Activated naive CD8-positive, alpha-beta T cell treated with anti-CD3 and anti-CD28 coated beads, Interleukin-2, amount 50 U/mL, for 24 hours (primary cell): ENCODE measurements around the gene ZDHHC7.
A peak's percentile ranks its signal among the peaks of the same experiment; 100 is the strongest.

Source experiments
- ATAC-seq: fragments of 150-1000 bp; cut with Tn5 transposase; one replicate; pipeline ENCODE4 v1.10.0; 2021
- DNase-seq: peaks from one replicate; pipeline ENCODE4 v3.0.0; 2021
- H3K27ac Mint-ChIP-seq: one replicate; pipeline ENCODE4 v1.8.0; 2021; ENCODE audit warnings: mild to moderate bottlenecking, mixed read lengths
- H3K27me3 Mint-ChIP-seq: one replicate; pipeline ENCODE4 v1.8.0; 2021; ENCODE audit warnings: mixed read lengths
- H3K36me3 Mint-ChIP-seq: one replicate; pipeline ENCODE4 v1.8.0; 2021; ENCODE audit warnings: low read depth, mixed read lengths
- H3K4me1 Mint-ChIP-seq: one replicate; pipeline ENCODE4 v1.8.0; 2021; ENCODE audit warnings: mixed read lengths
- H3K4me3 Mint-ChIP-seq: one replicate; pipeline ENCODE4 v1.8.0; 2021; ENCODE audit warnings: mild to moderate bottlenecking, moderate library complexity, mixed read lengths
- H3K9me3 Mint-ChIP-seq: one replicate; pipeline ENCODE4 v1.8.0; 2021; ENCODE audit warnings: mixed read lengths

Gene ZDHHC7

DNA sequence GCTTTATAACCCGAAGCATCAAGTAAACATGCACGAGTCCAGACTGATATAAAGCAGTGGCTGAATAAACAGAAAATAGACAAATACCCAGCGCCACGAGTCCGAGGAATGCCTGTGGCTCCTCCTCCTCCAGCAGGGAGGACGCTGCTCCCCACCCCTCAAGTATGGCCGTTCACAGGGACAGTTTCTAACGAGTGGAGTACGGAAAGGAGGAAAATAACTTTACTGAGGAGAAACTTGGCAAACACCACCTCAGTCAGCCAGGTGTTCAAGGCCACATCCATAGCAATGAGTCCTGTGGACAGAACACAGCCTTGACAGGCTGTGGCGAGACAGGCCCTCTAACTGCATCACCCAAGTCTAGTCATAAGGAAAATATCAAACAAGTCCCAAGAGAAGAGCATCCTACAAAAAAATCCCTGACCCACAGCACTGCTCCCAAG is 9.2 kb downstream of the ZDHHC7 start:
- H3K9me3 Mint-ChIP-seq, result no peaks in the 10 kb centered on the region
- peak overlapping the region; percentile 81 for H3K27ac Mint-ChIP-seq
- H3K4me1 Mint-ChIP-seq, result peaks cover 41% of the 10 kb centered on the region
- no peak for ATAC-seq
- H3K4me3 Mint-ChIP-seq, result peak overlapping the region; percentile 28
- no peaks in the 10 kb centered on the region for H3K27me3 Mint-ChIP-seq
- DNase-seq, result no peak
- peaks cover 23% of the 10 kb centered on the region for H3K36me3 Mint-ChIP-seq

DNA sequence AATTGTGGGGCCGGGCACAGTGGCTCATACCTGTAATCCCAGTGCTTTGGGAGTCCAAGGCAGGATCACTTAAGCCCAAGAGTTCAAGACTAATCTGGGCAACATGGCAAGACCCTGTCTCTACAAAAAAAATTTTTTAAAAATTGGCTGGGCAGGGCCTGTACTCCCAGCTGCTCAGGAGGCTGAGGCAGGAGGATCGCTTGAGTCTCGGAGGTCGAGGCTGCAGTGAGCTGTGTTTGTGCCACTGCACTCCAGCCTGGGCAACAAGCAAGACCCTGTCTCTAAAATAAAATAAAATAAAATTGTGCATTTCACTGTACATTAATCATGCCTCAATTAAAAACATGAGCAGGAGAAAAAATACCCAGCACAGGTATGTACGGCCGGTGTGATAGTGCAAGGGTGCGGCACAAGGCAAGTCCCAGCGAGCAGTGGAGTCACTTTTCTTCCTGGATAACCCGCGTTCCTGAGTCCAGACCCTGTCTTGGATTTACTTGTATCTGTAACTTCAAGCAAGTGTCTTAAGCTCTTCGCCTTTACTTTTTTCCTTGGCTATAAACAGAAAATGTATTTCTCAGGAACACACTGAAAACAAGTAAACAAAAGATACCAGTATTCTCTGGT is 11.4 kb downstream of the ZDHHC7 start:
- no peak overlapping the region for H3K4me3 Mint-ChIP-seq
- no peak overlapping the region for H3K27ac Mint-ChIP-seq
- peaks cover 29% of the 10 kb centered on the region for H3K36me3 Mint-ChIP-seq
- no peak for DNase-seq
- H3K9me3 Mint-ChIP-seq, result no peaks in the 10 kb centered on the region
- ATAC-seq, result no peak
- H3K4me1 Mint-ChIP-seq, result peaks cover 50% of the 10 kb centered on the region
- H3K27me3 Mint-ChIP-seq, result no peaks in the 10 kb centered on the region

DNA sequence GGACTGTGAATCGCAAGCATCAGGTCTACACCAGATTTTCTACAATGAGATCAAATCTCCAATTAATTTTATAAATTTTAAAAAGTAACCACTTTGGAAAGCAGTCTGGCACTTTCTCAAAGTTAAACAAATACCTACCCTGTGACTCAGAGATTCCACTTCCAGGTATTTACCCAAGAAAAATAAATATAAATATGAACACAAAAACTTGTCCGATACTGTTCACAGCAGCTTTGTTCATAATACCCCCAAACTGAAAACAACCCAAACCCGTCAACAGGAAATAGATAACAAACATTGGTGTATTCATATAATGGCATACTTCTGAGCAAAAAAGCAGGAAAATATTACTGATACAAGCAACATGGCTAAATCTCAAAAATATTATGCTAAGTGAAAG is 12.1 kb downstream of the ZDHHC7 start:
- H3K4me3 Mint-ChIP-seq, result no peak overlapping the region
- H3K27me3 Mint-ChIP-seq, result no peaks in the 10 kb centered on the region
- ATAC-seq, result no peak
- no peaks in the 10 kb centered on the region for H3K9me3 Mint-ChIP-seq
- H3K4me1 Mint-ChIP-seq, result peaks cover 48% of the 10 kb centered on the region
- peaks cover 29% of the 10 kb centered on the region for H3K36me3 Mint-ChIP-seq
- H3K27ac Mint-ChIP-seq, result no peak overlapping the region
- DNase-seq, result no peak

DNA sequence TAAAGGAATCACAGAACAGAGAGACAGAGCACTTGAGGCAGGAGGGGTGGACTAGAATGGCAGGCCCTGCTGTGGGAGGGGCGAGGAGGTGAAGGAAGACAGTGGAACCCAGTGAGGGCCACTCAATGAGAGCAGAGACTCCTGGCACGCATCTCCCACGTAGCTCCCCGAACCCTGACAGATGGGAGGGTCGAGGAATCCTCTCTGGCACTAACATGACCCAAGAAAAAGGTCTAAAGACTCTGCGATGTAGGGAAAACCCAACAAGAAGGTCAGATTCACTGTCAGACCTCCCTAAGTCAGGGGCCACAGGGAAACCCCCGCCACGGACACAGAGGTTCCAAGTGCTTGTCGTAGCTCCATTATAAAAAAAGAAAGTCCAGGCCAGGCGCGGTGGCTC is 15.0 kb downstream of the ZDHHC7 start:
- H3K27me3 Mint-ChIP-seq, result no peaks in the 10 kb centered on the region
- no peak overlapping the region for H3K27ac Mint-ChIP-seq
- H3K36me3 Mint-ChIP-seq, result peaks cover 25% of the 10 kb centered on the region
- H3K4me3 Mint-ChIP-seq, result no peak overlapping the region
- DNase-seq (no peak), ATAC-seq (no peak)
- no peaks in the 10 kb centered on the region for H3K9me3 Mint-ChIP-seq
- H3K4me1 Mint-ChIP-seq, result peaks cover 25% of the 10 kb centered on the region

DNA sequence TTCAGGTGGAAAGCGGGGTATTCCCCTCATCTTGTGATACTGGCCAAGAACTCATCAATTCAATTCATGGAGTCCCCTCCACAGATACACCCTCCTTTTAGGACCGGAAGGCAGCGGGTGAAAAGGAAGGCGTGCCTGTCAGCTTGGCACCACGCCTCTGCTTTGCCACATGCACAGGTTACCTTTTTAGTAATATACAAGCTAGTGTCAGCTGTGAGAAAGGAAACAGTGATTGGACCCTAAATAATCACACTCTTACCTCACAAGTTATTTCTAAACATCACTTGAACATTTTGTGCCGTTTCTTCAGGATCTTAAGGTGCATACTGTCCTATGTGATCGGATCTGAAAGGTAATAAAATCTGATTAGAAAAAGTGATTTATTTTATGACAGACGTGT is 15.7 kb downstream of the ZDHHC7 start:
- Mint-ChIP-seq H3K4me1 (peaks cover 23% of the 10 kb centered on the region), H3K27ac (no peak overlapping the region), H3K4me3 (no peak overlapping the region)

DNA sequence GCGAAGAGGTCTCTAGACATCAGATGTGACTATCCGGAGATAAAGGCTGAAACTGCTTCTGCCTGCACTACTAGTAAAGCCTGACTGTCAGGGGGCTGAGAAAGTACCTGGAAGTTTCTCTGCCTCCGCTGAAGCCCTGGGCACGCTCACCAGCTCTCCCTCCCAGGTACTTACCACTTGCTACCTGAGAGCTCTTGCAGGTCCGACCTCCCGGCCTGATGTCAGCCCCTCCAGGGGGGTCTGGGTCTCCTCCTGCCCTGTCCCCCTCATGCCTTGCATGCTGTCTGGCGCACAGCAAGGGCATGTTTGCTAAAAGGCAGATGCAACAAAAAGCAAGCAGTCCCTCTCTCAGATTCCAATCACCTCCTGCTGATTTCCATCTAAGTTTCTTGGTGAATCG is 17.4 kb downstream of the ZDHHC7 start:
- H3K4me3 Mint-ChIP-seq, result no peak overlapping the region
- no peaks in the 10 kb centered on the region for H3K9me3 Mint-ChIP-seq
- H3K27me3 Mint-ChIP-seq, result no peaks in the 10 kb centered on the region
- H3K27ac Mint-ChIP-seq, result no peak overlapping the region
- H3K4me1 Mint-ChIP-seq, result peaks cover 22% of the 10 kb centered on the region
- no peak for DNase-seq
- no peak for ATAC-seq
- peaks cover 29% of the 10 kb centered on the region for H3K36me3 Mint-ChIP-seq

More for the DNA sequence above, 15.7 kb downstream of the ZDHHC7 start:
- ATAC-seq (no peak), DNase-seq (no peak)
- H3K9me3 Mint-ChIP-seq, result no peaks in the 10 kb centered on the region
- H3K36me3 Mint-ChIP-seq, result peaks cover 27% of the 10 kb centered on the region
- H3K27me3 Mint-ChIP-seq, result no peaks in the 10 kb centered on the region

DNA sequence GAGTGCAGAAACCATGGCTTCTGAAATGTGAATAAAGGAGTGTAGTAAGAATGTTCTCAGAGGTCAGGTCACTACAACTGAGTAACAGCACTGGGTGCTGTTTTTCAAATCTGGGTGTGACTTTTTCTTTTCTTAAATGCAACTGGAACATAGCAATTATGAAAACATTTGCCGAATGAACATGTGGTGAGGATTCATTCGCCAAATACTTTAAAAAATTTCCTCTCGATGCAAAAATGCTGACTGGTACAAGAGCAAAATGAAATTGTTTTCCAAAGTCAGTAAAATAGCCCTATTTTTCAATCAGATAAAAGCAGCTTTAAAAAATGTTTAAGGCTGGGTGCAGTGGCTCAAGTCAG is 18.6 kb downstream of the ZDHHC7 start:
- no peak overlapping the region for H3K4me3 Mint-ChIP-seq
- H3K9me3 Mint-ChIP-seq, result no peaks in the 10 kb centered on the region
- H3K27ac Mint-ChIP-seq, result no peak overlapping the region
- DNase-seq, result no peak
- no peak for ATAC-seq
- no peaks in the 10 kb centered on the region for H3K27me3 Mint-ChIP-seq
- peaks cover 27% of the 10 kb centered on the region for H3K36me3 Mint-ChIP-seq
- H3K4me1 Mint-ChIP-seq, result peaks cover 22% of the 10 kb centered on the region

DNA sequence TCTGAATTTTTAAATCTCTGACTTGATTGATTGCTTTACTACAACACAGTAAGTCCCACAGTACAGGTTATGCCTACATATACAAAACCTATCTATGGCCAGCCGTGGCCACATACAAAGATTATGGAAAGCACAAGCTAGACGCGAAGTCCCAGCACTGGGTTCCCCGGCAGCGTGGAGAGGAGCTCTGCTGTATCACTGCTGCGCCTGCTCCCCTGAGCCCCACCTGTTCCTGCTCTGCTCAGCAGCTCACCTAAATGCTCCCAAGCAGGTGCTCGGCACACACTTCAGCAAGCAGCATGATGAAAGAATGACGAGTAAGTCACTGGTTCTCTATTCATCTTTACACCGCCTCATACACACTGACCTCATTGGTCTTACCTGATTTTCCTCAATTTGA is 20.6 kb downstream of the ZDHHC7 start:
- DNase-seq (no peak), ATAC-seq (no peak)
- Mint-ChIP-seq H3K9me3 (no peaks in the 10 kb centered on the region), H3K4me3 (no peak overlapping the region), H3K27ac (no peak overlapping the region), H3K4me1 (peaks cover 22% of the 10 kb centered on the region), H3K27me3 (no peaks in the 10 kb centered on the region), H3K36me3 (peaks cover 36% of the 10 kb centered on the region)

DNA sequence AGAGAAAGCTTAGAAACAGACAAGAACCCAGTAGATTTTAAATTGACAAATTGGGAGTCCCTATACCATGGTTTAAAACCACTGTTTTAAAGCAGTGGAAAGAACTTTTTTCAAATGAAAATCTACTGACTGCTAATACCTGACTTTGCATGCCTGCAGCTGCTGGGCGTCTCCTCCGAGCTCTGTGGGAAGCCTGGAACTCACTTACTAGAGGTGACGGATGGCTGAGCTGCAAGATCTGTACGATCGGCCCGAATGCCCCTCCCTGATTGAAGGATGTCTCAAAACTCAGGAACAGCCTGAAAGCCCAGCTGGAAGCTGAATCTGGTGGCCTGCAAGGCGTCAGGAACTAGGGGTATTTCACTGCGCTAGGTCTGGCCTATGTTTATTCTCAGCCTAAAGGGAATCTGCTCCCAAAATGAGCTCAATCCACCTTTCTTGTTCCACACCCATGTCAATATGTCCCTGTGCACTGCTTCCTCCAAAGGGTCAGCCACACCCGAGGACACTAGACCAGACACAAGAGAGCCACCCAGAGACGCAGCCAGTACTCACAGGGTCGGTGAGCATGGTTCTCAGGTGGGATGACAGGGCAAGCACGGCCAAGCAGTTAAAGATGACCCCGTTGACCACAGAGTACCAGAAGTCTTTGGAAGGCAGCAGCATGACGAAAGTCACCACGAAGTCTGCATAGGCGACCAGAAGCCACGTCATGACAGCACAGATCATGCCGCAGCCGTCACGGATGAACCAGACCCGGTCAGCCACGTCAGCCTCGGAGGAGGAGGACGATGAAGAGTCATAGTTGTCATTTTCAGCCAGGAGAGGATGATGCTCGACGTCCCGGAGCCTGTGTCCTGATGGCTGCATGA is 21.4 kb downstream of the ZDHHC7 start:
- Mint-ChIP-seq H3K4me3 (no peak overlapping the region), H3K27me3 (no peaks in the 10 kb centered on the region), H3K9me3 (no peaks in the 10 kb centered on the region), H3K4me1 (peaks cover 16% of the 10 kb centered on the region), H3K27ac (no peak overlapping the region), H3K36me3 (peaks cover 30% of the 10 kb centered on the region)
- ATAC-seq, result no peak
- DNase-seq, result no peak

DNA sequence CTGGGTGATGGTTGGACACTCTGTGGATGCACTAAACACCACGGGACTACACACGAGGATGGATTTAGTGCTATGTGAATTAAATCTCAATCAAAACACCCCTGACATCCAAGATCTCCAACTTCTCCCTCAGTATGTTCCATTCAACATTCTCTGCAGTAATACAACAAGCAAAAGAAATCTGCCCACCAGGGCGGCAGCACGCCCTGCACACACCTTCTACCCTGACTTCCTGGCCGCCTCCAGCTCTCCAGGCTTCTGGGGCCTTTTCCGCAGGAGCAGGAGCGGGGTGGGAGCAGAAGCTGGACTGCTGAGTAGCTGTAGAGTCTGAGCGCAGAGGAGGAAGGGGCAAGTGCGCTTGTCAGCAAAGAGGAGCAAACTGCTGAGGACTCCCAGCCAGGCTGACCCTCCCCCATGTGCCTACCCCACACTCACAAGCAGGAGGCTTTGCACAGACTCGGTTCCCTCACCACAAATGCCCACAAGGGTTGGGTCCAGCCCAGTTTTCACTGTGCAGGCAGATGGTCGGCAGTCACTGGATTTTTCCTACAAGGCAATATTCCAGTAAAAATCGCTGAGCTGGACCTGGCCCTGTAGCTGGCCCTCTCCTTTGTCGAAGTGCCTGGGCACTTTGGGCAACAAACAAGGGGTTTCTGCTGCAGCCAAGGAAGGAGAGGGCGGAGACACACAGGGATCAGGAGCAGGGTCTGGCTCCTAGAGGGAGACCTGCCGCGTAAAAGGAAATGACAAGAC is 22.8 kb downstream of the ZDHHC7 start:
- peaks cover 12% of the 10 kb centered on the region for H3K4me1 Mint-ChIP-seq
- H3K9me3 Mint-ChIP-seq, result no peaks in the 10 kb centered on the region
- ATAC-seq (no peak), DNase-seq (no peak)
- H3K27me3 Mint-ChIP-seq, result no peaks in the 10 kb centered on the region
- H3K27ac Mint-ChIP-seq, result no peak overlapping the region
- no peak overlapping the region for H3K4me3 Mint-ChIP-seq
- peaks cover 25% of the 10 kb centered on the region for H3K36me3 Mint-ChIP-seq

DNA sequence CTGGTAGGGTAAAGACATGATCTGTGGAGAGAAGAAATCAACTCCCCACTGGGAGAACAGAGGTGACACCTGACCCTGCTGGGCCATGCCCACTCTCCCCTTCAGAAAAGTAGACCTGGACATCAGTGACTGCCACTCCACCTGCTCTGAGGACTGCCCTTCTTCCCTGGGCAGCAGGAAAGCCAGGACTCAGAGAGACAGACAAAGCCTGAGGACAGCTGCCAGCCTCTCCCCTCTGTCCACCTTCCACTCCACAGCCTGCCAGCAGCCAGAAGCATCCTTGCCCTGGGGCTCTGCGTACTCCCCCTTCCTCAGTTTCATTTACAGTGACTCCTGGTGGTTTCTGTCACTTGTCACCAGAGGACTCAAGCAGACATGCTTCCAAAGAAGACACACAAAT is 24.5 kb downstream of the ZDHHC7 start:
- no peaks in the 10 kb centered on the region for H3K27me3 Mint-ChIP-seq
- peaks cover 12% of the 10 kb centered on the region for H3K4me1 Mint-ChIP-seq
- no peak for ATAC-seq
- peaks cover 25% of the 10 kb centered on the region for H3K36me3 Mint-ChIP-seq
- no peak for DNase-seq
- H3K9me3 Mint-ChIP-seq, result no peaks in the 10 kb centered on the region
- no peak overlapping the region for H3K4me3 Mint-ChIP-seq
- peak overlapping the region; percentile 56 for H3K27ac Mint-ChIP-seq

DNA sequence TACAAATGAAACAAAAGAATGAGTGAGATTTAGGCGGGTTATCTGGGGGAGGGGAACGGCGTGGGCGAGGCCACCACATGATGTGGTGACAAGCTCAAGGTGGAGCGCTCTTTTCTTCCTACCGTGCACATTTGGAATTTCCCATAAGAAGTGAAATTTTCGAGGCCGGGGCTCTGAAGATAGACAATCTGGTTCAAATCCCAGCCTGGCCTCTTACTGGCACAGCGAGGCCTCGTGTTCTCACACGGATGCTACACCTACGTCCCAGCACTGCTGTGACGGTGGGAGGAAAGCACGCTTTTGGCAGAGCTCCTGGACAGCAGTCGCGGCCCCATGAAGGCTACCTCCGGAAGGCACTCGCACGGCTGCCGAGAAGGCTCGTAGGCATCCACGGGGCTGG is 25.2 kb downstream of the ZDHHC7 start:
- H3K4me1 Mint-ChIP-seq, result peaks cover 12% of the 10 kb centered on the region
- H3K9me3 Mint-ChIP-seq, result no peaks in the 10 kb centered on the region
- H3K27ac Mint-ChIP-seq, result peak overlapping the region; percentile 68
- H3K4me3 Mint-ChIP-seq, result no peak overlapping the region
- ATAC-seq, result no peak
- no peaks in the 10 kb centered on the region for H3K27me3 Mint-ChIP-seq
- no peak for DNase-seq
- peaks cover 25% of the 10 kb centered on the region for H3K36me3 Mint-ChIP-seq

DNA sequence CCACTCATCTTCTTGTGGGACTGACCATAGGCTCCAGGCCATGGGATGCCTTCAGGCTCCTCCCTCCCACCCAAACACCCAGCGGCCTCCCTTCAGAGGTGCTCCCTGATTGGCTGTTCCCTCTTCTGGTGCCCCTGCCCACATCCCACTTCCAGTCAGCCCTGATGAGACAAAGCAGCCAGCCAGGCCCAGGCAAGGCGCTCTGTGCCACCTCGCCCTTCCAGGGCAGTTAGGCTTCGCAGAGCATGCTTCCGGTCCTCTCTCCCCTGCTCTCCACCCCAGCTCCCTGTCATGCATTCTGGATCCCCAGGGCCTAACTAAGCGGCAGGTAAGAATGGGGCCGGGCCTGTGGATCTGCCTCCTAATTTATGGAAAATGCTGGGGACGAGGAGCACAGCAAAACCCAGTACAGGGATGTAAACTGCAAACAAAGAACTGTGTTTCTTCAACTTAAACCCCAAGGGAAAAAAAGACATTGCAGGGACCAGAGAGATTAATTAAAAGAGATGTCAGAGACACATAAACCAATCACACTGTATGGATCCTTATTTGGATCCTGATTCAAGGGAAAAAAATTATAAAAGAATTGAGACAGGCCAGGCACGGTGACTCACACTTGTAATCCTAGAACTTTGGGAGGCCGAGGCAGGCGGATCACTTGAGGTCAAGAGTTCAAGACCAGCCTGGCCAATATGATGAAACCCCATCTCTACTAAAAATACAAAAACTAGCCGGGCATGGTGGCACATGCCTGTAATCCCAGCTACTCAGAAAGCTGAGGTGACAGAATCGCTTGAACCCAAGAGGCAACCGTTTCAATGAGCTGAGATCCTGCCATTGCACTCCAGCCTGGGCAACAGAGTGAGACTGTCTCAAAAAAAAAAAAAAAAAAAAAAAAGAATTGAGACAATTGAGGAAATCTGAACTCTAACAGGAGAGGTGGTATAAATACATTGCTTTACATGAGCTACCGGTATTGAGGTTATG is 26.0 kb downstream of the ZDHHC7 start:
- H3K27ac Mint-ChIP-seq, result peak overlapping the region; percentile 68
- no peak for ATAC-seq
- H3K27me3 Mint-ChIP-seq, result no peaks in the 10 kb centered on the region
- DNase-seq, result no peak
- H3K4me1 Mint-ChIP-seq, result peaks cover 12% of the 10 kb centered on the region
- H3K36me3 Mint-ChIP-seq, result peaks cover 25% of the 10 kb centered on the region
- H3K4me3 Mint-ChIP-seq, result no peak overlapping the region
- no peaks in the 10 kb centered on the region for H3K9me3 Mint-ChIP-seq

DNA sequence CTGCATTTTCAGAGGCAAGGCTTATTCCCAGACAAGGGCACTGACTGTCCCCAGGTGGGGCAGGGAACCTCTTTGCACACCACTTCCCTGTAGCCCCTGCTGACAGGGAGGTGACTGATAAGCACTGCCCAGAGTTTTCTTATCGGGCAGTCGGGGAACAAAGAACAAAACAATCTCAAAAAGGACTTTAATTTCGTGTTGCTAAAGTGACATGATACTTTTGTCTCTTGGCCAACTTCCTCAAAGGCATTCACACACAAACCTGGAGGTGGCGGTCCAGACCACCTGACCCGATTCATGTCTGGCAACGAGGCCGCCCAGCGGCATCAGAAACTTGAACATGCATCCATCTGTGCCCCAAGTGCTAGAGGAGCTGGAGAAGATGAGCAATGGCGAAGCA is 28.9 kb downstream of the ZDHHC7 start:
- Mint-ChIP-seq H3K27me3 (no peaks in the 10 kb centered on the region), H3K4me3 (no peak overlapping the region), H3K36me3 (peaks cover 25% of the 10 kb centered on the region), H3K4me1 (peaks cover 12% of the 10 kb centered on the region), H3K27ac (no peak overlapping the region), H3K9me3 (no peaks in the 10 kb centered on the region)
- ATAC-seq (no peak), DNase-seq (no peak)
